Left kidney (tissue), 2 donors: Measurements from ENCODE around the gene ANKRD24. TPM values are rescaled to one million over a fixed set of nuclear protein-coding genes. Genes with fewer than 3 reads are reported as not detected.
A peak's percentile ranks its signal among the peaks of the same experiment; 100 is the strongest.
"Not testable (repeated sequence)": the region's sequence is repeated elsewhere in the genome, so short reads cannot be mapped to it uniquely, and the experiment has no call there.

Experiments
- DNase-seq: peaks from one replicate; pipeline ENCODE4 v3.0.0-alpha.2; 2013
- polyA plus RNA-seq: library from polyadenylated mRNA; unstranded; fragments of 120-200 nt; gene quantifications from one replicate; pipeline ENCODE4 v1.2.1, GENCODE V29; 2013; ENCODE audit not compliant: insufficient read length

Gene ANKRD24
- polyA plus RNA-seq, 1 donor: 1.4 TPM

DNA sequence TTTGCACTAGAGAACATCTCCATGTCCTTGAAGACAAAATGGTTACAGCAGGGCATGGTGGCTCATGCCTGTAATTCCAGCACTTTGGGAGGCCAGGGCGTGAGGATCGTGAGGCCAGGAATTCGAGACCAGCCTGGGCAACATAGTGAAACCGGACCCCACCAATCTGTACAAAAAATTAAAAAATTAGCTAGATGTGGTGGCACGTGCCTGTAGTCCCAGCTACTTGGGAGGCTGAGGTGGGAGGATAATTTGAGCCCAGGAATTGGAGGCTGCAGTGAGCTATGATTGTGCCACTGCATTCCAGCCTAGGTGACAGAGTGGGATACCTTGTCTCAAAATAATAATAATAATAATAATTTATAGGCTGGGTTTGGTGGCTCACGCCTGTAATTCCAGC lies 47.7 kb downstream of the ANKRD24 start:
- DNase-seq: not testable (repeated sequence)

DNA sequence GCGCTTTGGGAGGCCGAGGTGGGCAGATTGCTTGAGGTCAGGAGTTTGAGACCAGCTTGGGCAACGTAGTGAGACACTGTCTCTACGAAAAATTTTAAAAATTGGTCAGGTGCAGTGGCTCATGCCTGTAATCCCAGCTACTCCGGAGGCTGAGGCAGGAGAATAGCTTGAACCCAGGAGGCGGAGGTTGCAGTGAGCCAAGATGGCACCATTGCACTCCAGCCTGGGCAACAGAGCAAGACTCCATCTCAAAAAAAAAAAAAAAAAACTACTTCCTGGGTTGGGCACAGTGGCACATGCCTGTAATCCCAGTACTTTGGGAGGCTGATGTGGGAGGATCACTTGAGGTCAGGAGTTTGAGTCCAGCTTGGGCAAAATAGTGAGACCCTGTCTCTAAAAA lies 49.0 kb downstream of the ANKRD24 start:
- not testable (repeated sequence) for DNase-seq

DNA sequence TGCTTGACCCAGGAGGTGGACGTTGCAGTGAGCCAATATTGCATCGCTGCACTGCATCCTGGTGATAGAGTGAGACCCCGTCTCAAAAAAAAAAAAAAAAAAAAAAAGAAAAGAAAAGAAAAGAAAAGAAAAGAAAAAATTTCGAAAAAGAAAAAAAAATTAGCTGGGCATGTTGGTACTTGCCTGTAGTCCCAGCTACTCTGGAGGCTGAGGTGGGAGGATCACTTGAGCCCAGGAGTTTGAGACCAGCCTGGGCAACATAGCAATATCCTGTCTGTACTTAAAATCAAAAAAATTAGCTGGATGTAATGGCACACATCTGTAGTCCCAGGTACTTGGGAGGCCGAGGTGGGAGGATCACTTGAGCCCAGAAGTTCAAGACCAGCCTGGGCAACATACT lies 49.6 kb downstream of the ANKRD24 start:
- DNase-seq: not testable (repeated sequence)

DNA sequence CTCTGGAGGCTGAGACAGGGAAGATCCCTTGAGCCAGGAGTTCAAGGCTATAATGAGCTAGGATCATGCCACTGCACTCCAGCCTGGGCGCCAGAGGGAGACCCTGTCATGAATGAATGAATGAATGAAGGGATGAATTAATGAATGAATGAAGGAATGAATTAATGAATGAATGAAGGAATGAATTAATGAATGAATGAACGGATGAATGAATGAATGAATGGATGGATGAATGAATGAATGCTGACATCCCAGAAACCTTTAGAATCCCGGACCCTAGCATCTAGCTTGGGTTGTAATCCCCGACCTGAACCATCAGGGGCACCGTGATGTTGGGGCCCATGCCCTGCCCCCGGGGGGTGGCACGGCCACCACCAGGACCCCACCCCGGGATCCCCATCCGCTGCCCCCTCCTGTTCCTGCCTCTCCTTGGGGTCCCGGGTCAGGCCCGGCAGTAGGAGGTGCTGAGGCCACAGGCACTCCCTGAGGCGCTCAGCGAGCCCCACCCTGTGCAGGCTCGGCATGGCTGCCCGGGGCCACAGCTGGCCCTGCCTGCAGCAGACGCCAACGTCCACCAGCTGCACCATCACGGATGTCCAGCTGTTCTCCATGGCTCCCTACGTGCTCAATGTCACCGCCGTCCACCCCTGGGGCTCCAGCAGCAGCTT lies 50.3 kb downstream of the ANKRD24 start:
- DNase-seq: no peak

- no peak for DNase-seq
These were observed 50.9 kb downstream of the ANKRD24 start for GRCh38 chr19:4233282-4233853.

DNA sequence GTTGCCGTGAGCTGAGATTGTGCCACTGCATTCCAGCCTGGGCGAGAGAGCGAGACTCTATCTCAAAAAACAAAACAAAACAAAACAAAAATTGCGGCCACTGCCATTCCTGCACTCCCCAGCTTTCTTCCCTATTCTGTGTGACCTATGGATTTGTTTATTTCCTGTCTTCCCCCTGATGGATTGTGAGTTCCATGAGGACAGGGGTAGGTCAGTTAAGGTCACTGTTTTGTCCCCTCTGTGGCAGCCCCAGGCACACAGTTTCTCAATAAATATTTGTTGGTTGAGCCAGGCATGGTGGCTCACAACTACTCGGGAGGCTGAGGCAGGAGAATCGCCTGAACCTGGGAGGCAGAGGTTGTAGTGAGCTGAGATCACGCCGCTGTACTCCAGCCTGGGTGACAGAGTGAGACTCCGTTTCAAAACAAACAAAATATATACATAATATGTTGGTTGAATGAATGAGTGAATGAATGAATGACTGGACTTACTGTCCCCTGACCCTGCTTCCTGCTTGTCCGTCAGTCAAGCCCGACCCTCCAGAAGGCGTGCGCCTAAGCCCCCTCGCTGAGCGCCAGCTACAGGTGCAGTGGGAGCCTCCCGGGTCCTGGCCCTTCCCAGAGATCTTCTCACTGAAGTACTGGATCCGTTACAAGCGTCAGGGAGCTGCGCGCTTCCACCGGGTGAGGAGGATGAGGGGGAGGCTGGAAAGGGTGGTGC lies 51.8 kb downstream of the ANKRD24 start:
- DNase-seq: no peak

- no peak for DNase-seq
These were observed 52.3 kb downstream of the ANKRD24 start for GRCh38 chr19:4234862-4235201.

DNA sequence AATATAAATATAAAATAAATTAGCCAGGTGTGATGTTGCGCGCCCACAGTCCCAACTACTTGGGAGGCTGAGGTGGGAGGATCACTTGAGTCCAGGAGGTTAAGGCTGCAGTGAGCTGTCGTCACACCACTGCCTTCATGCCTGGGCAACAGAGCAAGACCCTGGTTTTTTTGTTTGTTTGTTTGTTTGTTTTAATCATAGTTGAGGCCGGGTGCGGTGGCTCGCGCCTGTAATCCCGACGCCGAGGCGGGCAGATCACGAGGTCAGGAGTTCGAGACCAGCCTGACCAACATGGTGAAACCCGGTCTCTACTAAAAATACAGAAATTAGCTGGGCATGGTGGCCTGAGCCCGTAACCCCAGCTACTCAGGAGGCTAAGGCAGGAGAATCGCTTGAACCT lies 55.0 kb downstream of the ANKRD24 start:
- not testable (repeated sequence) for DNase-seq

DNA sequence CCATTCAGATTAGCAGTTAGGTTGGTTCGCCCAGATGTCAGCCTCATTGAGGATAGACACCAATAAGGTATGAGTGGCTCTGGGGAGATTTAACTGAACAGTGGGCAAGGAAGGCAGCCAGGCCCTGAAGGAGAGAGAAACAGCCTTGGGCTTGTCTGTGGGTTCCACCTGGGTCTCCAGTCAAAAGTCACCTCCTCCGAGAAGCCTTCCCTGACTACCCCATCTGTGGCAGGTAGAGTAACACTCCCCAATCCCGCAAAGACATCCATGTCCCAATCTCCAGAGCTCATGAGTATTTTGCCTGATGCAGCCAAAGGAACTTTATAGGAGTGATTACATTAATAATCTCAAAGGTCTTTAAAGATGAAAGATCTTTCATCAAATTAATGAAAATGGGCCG lies 56.3 kb downstream of the ANKRD24 start:
- no peak for DNase-seq

- DNase-seq: no peak
These were observed 59.4 kb downstream of the ANKRD24 start for GRCh38 chr19:4241824-4242430.

- not testable (repeated sequence) for DNase-seq
These were observed 63.4 kb downstream of the ANKRD24 start for GRCh38 chr19:4245938-4246337.

DNA sequence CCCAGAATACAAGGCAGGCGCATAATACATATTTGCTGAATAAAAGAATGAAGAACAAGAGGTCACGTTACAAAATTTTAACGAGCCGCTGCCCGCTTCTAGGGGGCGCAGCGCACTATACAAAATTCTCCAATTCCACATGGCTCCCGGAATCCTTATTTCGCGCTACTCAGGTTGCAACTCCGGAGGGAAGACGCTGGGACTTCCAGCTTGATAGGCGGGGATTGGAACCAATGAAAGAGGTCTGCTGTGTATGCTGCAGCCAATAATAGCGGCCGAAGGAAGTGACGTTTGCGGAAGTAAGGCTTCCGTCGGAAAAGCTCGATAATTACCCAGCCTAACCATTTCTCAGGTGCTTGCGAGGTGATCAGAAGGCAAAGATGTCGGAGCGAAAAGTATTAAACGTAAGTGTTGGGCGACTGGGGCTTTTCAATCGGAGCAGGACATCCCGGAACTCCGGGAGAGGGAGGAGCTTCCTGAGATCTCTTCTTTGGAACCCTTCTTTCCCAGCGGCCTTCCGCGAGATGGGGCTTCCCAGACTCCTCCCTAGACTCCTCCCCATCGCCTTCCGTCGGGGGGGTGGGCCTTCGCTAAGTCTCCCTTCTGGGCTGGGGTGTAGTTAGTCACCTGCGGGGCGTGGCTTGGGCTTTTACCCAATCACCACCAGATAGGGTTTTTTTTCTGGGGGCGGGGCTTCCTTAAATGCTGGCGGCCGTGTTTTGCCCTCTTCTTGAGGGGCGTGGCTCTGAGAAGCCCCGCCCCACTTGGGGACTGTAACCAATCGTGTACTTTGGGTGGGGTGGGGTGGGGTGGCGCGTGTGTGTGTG lies 64.5 kb downstream of the ANKRD24 start, which contains the start of gene YJU2:
Gene YJU2 (plus strand): TSS at position 314 of the 827 bp plus-strand sequence. CDS start 67 bp downstream, at position 381.
- peak; percentile 100 for DNase-seq

- no peak for DNase-seq
These were observed 74.1 kb downstream of the ANKRD24 start for GRCh38 chr19:4256563-4256962.

GRCh38 chr19:4257025-4257424 lies 74.5 kb downstream of the ANKRD24 start:
- no peak for DNase-seq

DNA sequence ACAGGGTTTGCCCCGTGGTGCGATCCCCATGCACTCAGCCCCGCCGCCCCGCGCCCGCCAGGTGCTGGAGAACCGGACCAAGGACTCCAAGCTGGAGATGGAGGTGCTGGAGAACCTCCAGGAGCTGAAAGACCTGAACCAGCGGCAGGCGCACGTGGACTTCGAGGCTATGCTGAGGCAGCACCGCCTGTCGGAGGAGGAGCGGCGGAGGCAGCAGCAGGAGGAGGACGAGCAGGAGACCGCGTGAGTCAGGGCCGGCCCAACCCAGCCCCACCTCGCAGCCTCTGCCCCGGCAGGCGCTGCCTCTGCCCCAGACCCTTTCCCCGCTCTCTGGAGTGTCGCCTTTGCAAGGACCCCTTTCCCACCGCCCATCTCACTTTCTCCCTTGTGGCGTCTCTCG lies 75.7 kb downstream of the ANKRD24 start:
- no peak for DNase-seq

- no peak for DNase-seq
These were observed 78.2 kb downstream of the ANKRD24 start for GRCh38 chr19:4260613-4261191.

DNA sequence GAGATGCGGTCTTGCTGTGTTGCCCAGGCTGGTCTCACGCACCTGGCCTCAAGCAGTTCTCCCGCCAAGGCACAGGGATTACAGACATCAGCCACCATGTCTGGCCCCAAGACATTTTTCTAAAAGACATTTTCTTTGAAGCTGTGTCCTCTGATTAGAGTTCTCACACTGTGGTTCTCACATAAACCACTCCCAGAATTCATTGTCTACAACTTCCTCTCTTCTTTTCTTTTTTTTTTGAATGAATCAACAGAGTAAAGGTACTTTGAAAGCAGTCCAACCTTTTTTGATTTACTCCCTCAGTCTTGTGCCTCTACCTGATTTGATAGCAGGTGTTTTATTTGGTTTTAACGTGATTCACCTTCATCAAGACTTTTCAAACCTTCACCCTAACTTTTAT lies 82.3 kb downstream of the ANKRD24 start:
- no peak for DNase-seq

DNA sequence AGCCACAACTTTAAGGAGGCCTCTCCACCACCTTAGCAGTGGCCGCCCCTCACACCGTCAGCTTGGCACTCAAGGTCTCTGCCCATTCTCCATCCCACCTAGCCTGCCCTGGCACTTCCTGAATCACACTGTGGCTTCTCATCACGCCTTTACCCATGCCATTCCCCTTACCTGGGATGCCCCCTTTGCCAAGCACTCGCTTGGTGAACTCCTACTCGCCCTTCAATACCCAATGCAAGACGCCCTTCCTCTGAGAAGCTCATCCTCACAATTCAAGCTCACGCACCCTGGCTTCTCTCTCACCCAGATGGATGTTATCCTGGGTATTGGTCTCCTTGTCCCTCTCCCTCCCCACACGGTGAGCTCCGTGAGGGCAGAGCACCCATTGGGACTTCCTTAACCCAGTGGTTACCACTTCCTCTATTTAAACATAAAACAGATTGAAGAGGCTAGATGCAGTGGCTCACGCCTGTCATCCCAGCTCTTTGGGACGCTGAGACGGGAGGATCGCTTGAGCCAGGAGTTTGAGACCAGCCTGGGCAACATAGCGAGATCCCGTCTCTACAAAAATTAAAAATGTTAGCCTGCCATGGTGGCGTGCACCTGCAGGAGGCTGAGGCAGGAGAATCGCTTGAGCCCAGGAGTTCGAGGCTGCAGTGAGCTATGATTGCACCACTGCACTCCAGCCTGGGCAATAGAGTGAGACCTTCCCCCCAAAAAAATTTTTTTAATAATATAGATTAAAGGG lies 83.9 kb downstream of the ANKRD24 start:
- no peak for DNase-seq

- DNase-seq: no peak
These were observed 84.8 kb downstream of the ANKRD24 start for GRCh38 chr19:4267101-4267900.
